Endothelial cell of umbilical vein (primary cell): ENCODE data around the gene EFHD1. TPM values are rescaled to one million over a fixed set of nuclear protein-coding genes. Genes with fewer than 3 reads are reported as not detected.

Source experiments
- BruUV-seq: library from RNA; stranded (reverse); fragments of 400-500 nt; replicated peaks from 2 replicates; lab custom pipeline; 2021; lab: Mats Ljungman, UMichigan
- CTCF ChIA-PET: fragments of 300-600, 350-600 bp; sonication (Branson Sonifier 250); formaldehyde crosslinking; loops from one replicate; lab custom pipeline; 2021; ENCODE audit warnings: antibody characterized with exemption, inconsistent platforms; lab: Charles Lee
- POLR2A ChIA-PET: fragments of 300-600, 350-600 bp; sonication (Branson Sonifier 250); formaldehyde crosslinking; loops from one replicate; lab custom pipeline; 2021; ENCODE audit warnings: antibody characterized with exemption, inconsistent platforms; lab: Charles Lee
- DNase-seq: peaks from one replicate; pipeline ENCODE4 v3.0.0-alpha.2; 2011; ENCODE audit warnings: low read depth, low spot score
- FAIRE-seq: peaks from 2 replicates; lab custom pipeline; 2011; peaks lifted over from hg19 to GRCh38; lab: Jason Lieb, UNC
- H2AFZ ChIP-seq: 2 replicates; pipeline ENCODE4 v1.6.0; 2012; ENCODE audit warnings: low read depth, low read length, control low read depth, inconsistent platforms
- H3K27ac ChIP-seq: 2 replicates; pipeline ENCODE4 v1.5.1; 2011; ENCODE audit warnings: low read depth, mild to moderate bottlenecking, control low read depth, low read length, moderate library complexity; ENCODE audit not compliant: insufficient read depth
- H3K27me3 ChIP-seq, 2 experiments: 2 replicates each; pipeline versions ENCODE4 v1.6.0 to v1.6.1; 2011; ENCODE audit warnings: low read length in 2 of 2, mixed read lengths in 1 of 2; ENCODE audit not compliant: control insufficient read depth in 2 of 2, insufficient read depth in 2 of 2
- H3K36me3 ChIP-seq, 2 experiments: 2 replicates in 1 of 2; 3 replicates in 1 of 2; pipeline ENCODE4 v1.5.1; 2011; ENCODE audit warnings: low read length in 2 of 2, mild to moderate bottlenecking in 1 of 2, moderate library complexity in 1 of 2; ENCODE audit not compliant: control insufficient read depth in 2 of 2, insufficient read depth in 2 of 2; ENCODE audit errors: extremely low read depth in 1 of 2
- H3K4me1 ChIP-seq: 3 replicates; pipeline ENCODE4 v1.5.1; 2011; ENCODE audit warnings: mild to moderate bottlenecking, low read length; ENCODE audit not compliant: control insufficient read depth, insufficient read depth; ENCODE audit errors: extremely low read depth
- H3K4me2 ChIP-seq: 2 replicates; pipeline ENCODE4 v1.6.1; 2011; ENCODE audit warnings: low read length, control low read depth, mixed read lengths; ENCODE audit not compliant: insufficient read depth
- H3K4me3 ChIP-seq, 3 experiments: fragments of 200-600 bp in 1 of 3; sonication (generic), shearing (Covaris generic) in 1 of 3; replicated peaks in 1 of 3; 2 replicates each; pipeline ENCODE4 v1.5.1; 2011 to 2016; ENCODE audit warnings: control low read depth in 3 of 3, low read length in 3 of 3, mild to moderate bottlenecking in 2 of 3, inconsistent platforms in 1 of 3, low read depth in 1 of 3, moderate library complexity in 1 of 3; ENCODE audit not compliant: insufficient read depth in 1 of 3
- H3K79me2 ChIP-seq: 2 replicates; pipeline ENCODE4 v1.6.0; 2012; ENCODE audit warnings: low read length, inconsistent platforms; ENCODE audit not compliant: control insufficient read depth, insufficient read depth
- H3K9ac ChIP-seq: replicated peaks from 2 replicates; pipeline ENCODE3; 2011; ENCODE audit warnings: low read length, control low read depth; ENCODE audit not compliant: insufficient read depth; ENCODE audit errors: extremely low read depth
- H3K9me1 ChIP-seq: replicated peaks from 3 replicates; pipeline ENCODE4 v1.6.0; 2011; ENCODE audit warnings: mild to moderate bottlenecking, low read length; ENCODE audit not compliant: control insufficient read depth, insufficient read depth; ENCODE audit errors: extremely low read depth
- H3K9me3 ChIP-seq: replicated peaks from 2 replicates; pipeline ENCODE4 v1.5.1; 2012; ENCODE audit warnings: low read length, inconsistent platforms; ENCODE audit not compliant: control insufficient read depth, insufficient read depth
- H4K20me1 ChIP-seq: replicated peaks from 2 replicates; pipeline ENCODE3; 2011; ENCODE audit warnings: mild to moderate bottlenecking, low read length; ENCODE audit not compliant: control insufficient read depth, insufficient read depth; ENCODE audit errors: extremely low read depth
- EZH2 ChIP-seq: IDR thresholded peaks from 2 replicates; pipeline ENCODE4 v1.6.1; 2012; ENCODE audit warnings: borderline replicate concordance, low read depth, mild to moderate bottlenecking, moderate library complexity, low read length, inconsistent platforms; ENCODE audit not compliant: severe bottlenecking
- FOS ChIP-seq: IDR thresholded peaks from 2 replicates; pipeline ENCODE4 v1.6.1; 2011; ENCODE audit warnings: mild to moderate bottlenecking, low read length, moderate library complexity, borderline replicate concordance; ENCODE audit not compliant: insufficient read depth
- GATA2 ChIP-seq: IDR thresholded peaks from 2 replicates; pipeline ENCODE4 v1.7.0; 2011; ENCODE audit warnings: low read depth, mild to moderate bottlenecking, moderate library complexity, mixed read lengths, low read length; ENCODE audit not compliant: insufficient read length, insufficient read depth
- JUN ChIP-seq: IDR thresholded peaks from 2 replicates; pipeline ENCODE4 v1.6.1; 2011; ENCODE audit warnings: borderline replicate concordance, low read depth; ENCODE audit not compliant: insufficient read length, insufficient read depth
- MAX ChIP-seq: IDR thresholded peaks from 2 replicates; pipeline ENCODE4 v1.6.1; 2011; ENCODE audit not compliant: insufficient read depth, insufficient read length
- MYC ChIP-seq: IDR thresholded peaks from one replicate; pipeline ENCODE4 v1.6.1; 2011; ENCODE audit warnings: mild to moderate bottlenecking, low read depth, low read length
- POLR2A ChIP-seq: IDR thresholded peaks from 2 replicates; pipeline ENCODE4 v1.6.1; 2012; ENCODE audit warnings: low read depth, mild to moderate bottlenecking, control low read depth, low read length
- POLR2AphosphoS5 ChIP-seq: IDR thresholded peaks from 2 replicates; pipeline ENCODE4 v1.6.1; 2012; ENCODE audit warnings: low read depth, mild to moderate bottlenecking, control low read depth, low read length, moderate library complexity; ENCODE audit not compliant: insufficient read depth
- dilution Hi-C: fragments of 300-500 bp; cut with MboI; formaldehyde crosslinking; loops from one replicate; pipeline ENCODE4 v1.15.0; 2019; ENCODE audit warnings: low sequenced_read_pairs; ENCODE audit not compliant: extremely low pct_ligation_motif_present
- intact Hi-C: fragments of 100-400 bp; cut with micrococcal nuclease; formaldehyde crosslinking; loops from one replicate; pipeline ENCODE4 v1.10.0; 2022
- polyA plus RNA-seq, 4 experiments: library from polyadenylated mRNA; depleted of rRNA in 3 of 4; stranded (reverse) in 3 of 4; unstranded in 1 of 4; fragments of >200 nt; gene quantifications; 2 replicates each; pipeline versions ENCODE4 v1.2.1 to v1.2.3, GENCODE V29; 2011 to 2012; ENCODE audit warnings: missing spikeins in 1 of 4
- total RNA-seq: library from RNA; stranded (reverse); gene quantifications from 2 replicates; pipeline ENCODE4 v1.2.3, GENCODE V29; 2021
- TF ChIP-seq, protein P1 (sequence below), 2 donors: IDR thresholded peaks; 1 replicate in 1 of 2; 2 replicates in 1 of 2; pipeline ENCODE4 v1.5.1; 2011; ENCODE audit warnings: low read length in 2 of 2, mild to moderate bottlenecking in 2 of 2, moderate library complexity in 2 of 2, control low read depth in 1 of 2, inconsistent platforms in 1 of 2, low read depth in 1 of 2; ENCODE audit not compliant: insufficient read depth in 1 of 2; ENCODE audit errors: extremely low read depth in 1 of 2

The EFHD1 gene
- total and polyA plus RNA-seq, 2 donors (not counting 3 experiments of a cell fraction or from before 2014, with no cell fraction given) = 0.18 TPM; not detected in 1

- no peak overlapping the region for H2AFZ ChIP-seq
- ChIA-PET CTCF (interaction anchor here (0.7 to 1.2 kb wide), 2 partner anchors 22 to 69 kb away, joined by 3 read pairs; partner anchors contain the start of gene EFHD1), POLR2A (no interaction called here)
Measured at GRCh38 chr2:232655392-232655791, 22.0 kb downstream of the EFHD1 start.

More at GRCh38 chr2:232655392-232655791, 22.0 kb downstream of the EFHD1 start:
- dilution Hi-C loops = no loop called here
- H3K79me2 ChIP-seq = no peaks in the 10 kb centered on the region
- BruUV-seq = no TSS peak
- intact Hi-C loops = no loop called here
- H3K27ac ChIP-seq = no peak overlapping the region
- H3K36me3 ChIP-seq = no peaks in the 10 kb centered on the region
- no peaks in the 10 kb centered on the region for H4K20me1 ChIP-seq
- H3K4me1 ChIP-seq = no peaks in the 10 kb centered on the region
- H3K27me3 ChIP-seq = no peaks in the 10 kb centered on the region
- no peak overlapping the region for H3K9ac ChIP-seq
- H3K9me3 ChIP-seq = no peaks in the 10 kb centered on the region
- H3K4me3 ChIP-seq = no peak overlapping the region
- DNase-seq = no peak
- TF ChIP-seq POLR2A (no peak), JUN (no peak), POLR2AphosphoS5 (no peak), GATA2 (no peak), MAX (no peak), MYC (no peak), EZH2 (no peak), FOS (no peak)
- TF ChIP-seq, protein P1, sequence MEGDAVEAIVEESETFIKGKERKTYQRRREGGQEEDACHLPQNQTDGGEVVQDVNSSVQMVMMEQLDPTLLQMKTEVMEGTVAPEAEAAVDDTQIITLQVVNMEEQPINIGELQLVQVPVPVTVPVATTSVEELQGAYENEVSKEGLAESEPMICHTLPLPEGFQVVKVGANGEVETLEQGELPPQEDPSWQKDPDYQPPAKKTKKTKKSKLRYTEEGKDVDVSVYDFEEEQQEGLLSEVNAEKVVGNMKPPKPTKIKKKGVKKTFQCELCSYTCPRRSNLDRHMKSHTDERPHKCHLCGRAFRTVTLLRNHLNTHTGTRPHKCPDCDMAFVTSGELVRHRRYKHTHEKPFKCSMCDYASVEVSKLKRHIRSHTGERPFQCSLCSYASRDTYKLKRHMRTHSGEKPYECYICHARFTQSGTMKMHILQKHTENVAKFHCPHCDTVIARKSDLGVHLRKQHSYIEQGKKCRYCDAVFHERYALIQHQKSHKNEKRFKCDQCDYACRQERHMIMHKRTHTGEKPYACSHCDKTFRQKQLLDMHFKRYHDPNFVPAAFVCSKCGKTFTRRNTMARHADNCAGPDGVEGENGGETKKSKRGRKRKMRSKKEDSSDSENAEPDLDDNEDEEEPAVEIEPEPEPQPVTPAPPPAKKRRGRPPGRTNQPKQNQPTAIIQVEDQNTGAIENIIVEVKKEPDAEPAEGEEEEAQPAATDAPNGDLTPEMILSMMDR (IDR thresholded peaks at IDR 0.05; ENCODE audit: extremely low read depth in 1 of 2, insufficient read depth in 1 of 2, low read depth in 1 of 2, low read length in 2 of 2) = no peak
- no peak for FAIRE-seq
- no peaks in the 10 kb centered on the region for H3K9me1 ChIP-seq
- H3K4me2 ChIP-seq = no peak overlapping the region
